NCI-H1930 (cell line): Measurements from ENCODE around the gene VPS37C.
"Not testable (repeated sequence)": the region's sequence is repeated elsewhere in the genome, so short reads cannot be mapped to it uniquely, and the experiment has no call there.

Experiments used
- DNase-seq, 2 experiments: peaks; one replicate each; lab custom pipeline; 2025; lab: John Stamatoyannopoulos, UW

VPS37C gene

GRCh38 chr11:61116426-61117167 is 44.6 kb downstream of the VPS37C start:
- no peak for DNase-seq

DNA sequence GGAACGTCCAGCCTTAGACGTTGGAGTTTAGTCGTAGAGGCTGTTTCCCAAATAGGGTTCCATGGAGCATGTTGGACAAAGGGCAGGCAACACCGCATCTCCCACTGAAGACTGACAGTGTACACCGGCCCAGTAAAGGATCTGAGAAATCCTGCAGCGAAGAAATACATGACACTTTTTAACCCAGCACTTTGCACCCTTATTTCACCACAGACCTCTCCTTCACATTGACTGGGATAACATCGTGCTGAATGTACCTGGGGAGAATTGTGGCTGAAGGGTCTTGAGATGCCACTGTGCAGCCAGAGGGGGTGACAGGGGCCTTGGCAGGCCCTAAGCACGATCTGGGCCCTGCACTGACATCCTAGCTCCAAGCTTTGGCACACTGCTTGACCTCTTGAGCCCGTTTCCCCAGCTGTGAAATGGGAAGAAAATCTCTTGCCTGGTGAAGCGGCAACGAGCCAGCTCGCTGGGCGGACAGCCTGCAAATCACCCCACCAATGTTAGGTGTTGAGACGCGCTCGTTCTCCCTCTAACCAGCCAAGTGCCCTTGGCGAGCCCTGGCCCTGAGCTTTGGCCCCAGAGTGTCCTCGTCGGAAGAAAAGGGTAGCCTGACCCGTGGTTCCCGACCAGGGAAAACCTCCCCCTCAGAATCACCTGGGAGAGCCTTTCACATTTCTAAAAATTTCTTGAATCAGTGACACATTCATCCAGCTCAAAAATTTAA is 45.6 kb downstream of the VPS37C start:
- DNase-seq, result no peak

DNA sequence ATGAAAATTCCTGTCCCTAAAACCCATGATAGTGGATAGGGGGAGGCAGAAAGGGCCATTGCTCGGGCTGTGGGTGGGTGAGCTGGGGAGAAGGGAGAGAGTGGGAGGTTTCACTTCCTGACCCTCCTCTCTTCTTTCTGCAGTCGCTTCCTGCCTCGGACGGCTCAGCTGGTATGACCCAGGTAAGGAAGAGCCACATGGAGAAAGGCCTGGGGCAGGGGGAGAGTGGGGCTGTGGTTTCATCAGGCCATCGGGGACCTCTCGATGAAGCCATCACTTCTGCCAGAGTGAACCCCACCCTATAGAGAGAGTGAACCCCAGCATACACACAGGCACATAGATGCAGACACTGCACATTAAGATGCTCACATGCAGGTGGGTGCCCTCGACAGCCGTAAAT is 46.3 kb downstream of the VPS37C start:
- no peak for DNase-seq

DNA sequence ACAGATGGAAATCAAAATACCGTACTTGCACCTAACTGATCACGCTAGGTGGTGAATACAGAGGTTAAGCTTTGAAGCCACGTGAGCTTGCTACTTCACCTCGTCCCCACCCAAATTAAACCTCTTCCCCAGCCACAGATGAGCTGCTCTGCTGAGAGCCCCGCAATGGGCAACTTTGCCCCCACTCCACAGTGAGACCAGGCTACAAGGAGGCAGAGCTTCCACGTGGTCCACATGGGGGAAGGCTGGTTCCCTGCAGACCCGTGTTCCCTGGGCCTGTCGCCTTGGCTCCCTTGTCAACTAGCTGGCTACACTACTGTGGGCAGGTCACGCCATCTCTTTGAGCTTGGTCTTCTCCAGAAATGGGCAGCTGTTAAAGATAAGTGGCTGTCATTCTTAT is 48.0 kb downstream of the VPS37C start:
- no peak for DNase-seq

DNA sequence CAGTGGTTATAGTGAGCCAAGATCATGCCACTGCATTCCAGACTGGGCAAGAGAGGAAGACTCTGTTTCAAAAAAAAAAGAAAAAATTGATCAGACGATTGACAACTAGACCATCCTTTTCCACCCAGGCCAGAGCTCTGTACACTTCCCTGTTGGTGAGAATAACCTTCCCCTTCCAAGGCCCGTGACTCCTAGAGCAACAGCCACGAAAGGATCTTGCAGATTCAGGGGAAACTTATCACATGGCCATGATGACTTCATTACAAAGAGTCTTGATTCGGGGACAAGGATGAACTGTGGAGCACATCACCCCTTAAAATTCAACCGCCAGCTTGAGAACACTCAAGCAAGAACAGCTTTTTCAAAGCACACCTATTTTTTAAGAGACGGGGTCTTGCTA is 48.7 kb downstream of the VPS37C start:
- no peak for DNase-seq

DNA sequence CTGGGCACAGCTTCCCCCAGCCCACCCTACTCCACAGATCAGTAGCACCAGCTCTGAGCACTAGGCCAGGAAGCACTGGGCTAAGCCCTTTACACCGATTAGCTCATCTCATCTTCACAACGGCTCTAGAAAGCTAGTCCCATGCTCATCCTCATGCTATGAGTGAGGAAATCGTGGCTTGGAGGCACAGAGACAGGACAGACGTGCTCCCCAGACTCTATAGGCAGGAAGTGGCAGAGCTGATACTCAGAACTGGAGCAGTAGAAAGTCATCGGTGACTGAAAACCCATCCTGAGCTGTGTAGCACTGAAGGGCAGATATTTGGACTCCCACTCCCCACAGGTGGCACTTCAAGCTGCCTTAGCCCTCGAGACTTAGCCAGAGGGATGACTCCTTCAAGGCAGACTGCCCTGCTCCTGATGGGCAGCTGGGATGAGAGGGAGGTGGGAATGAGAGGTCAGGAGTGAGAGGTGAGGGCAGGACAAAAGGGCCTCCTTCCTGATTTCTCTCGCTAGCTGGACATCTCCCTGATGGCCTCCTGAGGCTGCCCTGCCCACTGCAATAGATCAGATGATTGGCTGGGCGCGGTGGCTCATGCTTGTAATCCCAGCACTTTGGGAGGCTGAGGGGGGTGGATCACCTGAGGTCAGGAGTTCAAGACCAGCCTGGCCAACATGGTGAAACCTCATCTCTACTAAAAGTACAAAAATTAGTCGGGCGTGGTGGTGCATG is 49.3 kb downstream of the VPS37C start:
- no peak for DNase-seq

GRCh38 chr11:61111050-61111435 is 50.2 kb downstream of the VPS37C start:
- no peak for DNase-seq

- DNase-seq, result no peak
These were observed 50.8 kb downstream of the VPS37C start for GRCh38 chr11:61110255-61111049.

DNA sequence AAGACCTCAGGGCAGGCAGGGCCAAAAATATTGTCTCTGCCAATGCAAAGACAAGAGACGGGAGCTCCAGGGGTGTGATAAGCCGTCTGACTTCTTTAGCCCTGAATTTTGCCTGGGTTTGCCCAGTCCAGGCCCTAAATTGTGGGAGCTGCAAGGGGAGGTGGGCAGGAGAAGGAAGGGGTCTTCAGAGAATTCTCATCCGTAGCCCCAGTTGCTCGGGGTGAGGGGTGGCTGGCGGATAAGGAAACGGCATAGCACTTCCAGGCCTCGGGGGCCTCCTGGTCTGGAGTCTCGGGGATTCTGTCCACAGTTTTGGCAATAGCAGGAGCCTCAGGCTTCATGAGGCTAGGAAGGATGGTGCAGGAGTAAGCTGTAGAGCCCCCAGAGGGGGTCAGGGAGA is 51.6 kb downstream of the VPS37C start:
- no peak for DNase-seq

DNA sequence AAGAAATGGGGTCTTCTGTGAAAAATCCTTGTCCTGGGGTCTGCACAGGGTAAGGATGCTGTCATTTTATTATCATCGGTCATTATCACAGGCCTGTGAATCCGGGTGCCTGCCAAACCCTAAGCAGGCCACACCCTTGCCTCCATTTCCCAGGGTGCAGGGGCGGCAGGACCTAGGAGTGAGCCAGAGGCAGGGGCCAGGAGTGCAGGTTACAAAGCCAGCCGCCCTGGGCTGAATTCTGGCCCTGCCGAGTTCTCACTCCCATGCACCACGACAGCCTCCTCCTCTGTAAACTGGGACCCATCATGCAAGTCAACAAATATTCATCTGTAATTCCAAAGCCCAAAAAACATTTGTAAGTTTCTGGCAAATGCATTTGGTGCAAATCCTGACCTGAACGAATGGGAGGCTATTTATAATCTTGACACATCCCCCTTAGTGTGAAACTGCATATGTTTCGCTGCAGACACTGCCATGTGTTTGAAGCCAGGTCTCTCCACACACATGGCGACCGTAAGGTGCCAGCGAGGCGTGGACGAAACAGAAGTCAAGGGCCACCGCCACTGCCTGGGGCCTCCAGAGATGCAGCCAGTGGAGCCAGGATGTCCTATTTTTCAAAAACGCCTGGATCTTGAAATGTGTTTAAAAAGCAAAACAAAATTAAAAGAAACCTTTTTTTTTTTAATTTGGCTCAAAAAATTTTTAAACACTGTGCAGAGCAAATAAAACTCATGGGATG is 52.2 kb downstream of the VPS37C start:
- no peak for DNase-seq

DNA sequence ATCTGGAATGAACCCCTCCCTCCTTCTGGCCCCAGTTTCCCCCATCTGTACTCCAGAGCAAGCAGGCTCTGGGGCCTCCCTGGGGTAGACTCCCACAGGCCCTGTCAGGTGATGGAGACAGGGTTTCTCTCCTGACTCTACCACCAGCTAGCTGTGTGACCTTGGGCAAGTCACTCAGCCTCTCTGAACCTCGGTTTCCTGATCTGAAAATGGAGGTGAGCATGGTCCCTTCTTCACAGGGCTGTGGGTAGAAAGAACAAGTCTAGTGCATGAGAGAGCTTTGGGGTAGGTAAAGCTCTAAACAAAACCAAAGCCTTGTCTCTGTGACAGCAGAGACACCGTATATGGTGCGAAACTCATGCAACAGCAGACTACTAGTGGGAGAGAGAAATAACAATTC is 53.3 kb downstream of the VPS37C start:
- DNase-seq, result no peak

DNA sequence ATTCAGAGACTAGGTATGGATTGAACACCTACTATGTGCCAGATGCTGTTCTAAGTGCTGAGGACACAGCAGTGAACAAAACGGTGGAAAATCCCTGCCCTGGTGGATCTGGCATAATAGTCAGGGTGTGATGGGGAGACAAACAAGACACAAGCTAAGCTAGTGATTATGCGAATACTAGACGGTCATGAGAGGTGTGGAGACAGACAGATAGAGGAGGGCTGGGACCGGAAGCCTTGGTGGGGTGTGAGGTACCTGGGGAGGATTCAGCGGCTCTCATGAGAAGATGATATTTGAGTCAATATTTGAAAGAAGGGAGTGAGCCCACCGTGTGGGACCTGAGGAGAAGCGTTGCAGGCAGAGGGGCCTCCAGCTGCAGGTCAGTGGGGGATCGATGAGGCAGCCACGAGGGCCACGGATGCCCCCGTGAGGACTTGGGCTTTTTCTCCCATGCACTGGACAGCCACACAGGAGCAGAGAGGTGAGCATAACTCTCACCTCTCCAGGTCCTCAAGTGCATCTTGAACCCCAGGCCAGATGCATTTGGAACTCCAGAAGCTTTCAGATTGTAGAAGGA is 54.2 kb downstream of the VPS37C start:
- DNase-seq, result no peak

GRCh38 chr11:61106296-61106695 is 54.9 kb downstream of the VPS37C start:
- DNase-seq, result no peak

DNA sequence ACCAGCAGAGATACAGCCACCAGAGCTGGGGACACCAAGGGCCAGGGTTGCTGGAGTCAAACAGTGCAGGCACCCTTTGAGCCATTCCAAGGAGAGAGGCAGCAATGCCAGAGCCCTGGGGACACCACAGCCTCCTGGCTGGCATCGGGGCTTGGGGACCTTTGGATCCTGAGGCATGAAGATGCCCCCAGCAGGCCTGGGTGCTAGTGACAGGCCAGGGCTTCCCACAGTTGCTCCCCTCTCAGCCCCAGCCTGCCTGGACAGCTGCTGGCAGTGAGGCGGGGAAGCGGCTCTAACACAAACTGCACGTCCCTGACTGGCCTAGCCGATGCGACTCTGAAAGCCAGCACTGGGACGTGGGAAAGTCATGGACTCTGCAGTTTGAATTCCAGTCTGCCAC is 56.3 kb downstream of the VPS37C start:
- DNase-seq, result no peak

DNA sequence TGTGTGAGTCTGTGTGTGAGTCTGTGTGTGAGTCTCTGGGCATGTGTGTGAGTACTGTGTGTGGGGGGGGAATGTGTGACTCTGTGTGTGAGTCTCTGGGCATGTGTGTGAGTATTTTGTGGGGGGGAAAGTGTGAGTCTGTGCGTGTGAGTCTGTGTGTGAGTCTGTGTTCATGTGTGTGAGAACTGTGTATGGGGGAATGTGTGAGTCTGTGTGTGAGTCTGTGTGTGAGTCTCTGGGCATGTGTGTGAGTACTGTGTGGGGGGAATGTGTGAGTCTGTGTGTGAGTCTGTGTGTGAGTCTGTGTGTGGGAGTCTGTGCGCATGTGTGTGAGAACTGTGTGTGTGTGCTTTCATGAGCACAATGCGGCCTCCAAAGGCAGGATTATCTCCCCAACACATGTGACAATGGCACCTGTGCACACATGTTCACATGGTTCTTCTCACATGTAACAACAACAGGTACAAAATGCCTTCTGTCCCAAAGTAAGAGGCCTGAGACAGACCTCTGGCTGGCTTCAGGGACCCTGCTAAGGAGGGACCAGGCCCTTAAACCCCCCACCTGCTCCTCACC is 57.3 kb downstream of the VPS37C start:
- no peak for DNase-seq

- DNase-seq, result no peak
These were observed 58.3 kb downstream of the VPS37C start for GRCh38 chr11:61102667-61103571.

DNA sequence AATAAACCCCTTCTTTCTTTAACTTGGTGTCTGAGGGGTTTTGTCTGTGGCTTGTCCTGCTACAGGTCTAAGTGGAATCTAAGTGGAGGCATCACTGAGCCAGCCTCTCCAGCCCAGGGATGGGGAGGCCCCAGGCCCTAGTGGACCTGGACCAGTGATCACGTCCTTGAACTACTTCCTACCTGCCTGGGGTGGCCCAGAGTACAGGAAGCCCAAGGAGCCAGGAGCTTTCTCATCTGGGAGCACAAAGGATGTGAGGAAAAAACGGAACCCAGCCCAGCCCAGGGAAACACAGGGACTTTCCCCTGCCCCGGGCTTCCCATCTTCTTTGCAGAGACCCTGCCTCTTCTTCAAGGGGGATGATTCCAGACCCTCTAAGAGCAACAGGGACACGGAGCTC is 62.4 kb downstream of the VPS37C start:
- DNase-seq, result no peak

GRCh38 chr11:61098261-61098660 is 63.0 kb downstream of the VPS37C start:
- DNase-seq, result not testable (repeated sequence)

GRCh38 chr11:61095021-61095420 is 66.2 kb downstream of the VPS37C start:
- DNase-seq, result no peak

- not testable (repeated sequence) for DNase-seq
These were observed 67.1 kb downstream of the VPS37C start for GRCh38 chr11:61094167-61094566.
